HuH-7.5 (cell line): Measurements from ENCODE around the gene PHAF1.

ENCODE experiments used
- DNase-seq: peaks from one replicate; pipeline ENCODE4 v3.0.0; 2011; ENCODE audit warnings: low spot score

PHAF1 gene

DNA sequence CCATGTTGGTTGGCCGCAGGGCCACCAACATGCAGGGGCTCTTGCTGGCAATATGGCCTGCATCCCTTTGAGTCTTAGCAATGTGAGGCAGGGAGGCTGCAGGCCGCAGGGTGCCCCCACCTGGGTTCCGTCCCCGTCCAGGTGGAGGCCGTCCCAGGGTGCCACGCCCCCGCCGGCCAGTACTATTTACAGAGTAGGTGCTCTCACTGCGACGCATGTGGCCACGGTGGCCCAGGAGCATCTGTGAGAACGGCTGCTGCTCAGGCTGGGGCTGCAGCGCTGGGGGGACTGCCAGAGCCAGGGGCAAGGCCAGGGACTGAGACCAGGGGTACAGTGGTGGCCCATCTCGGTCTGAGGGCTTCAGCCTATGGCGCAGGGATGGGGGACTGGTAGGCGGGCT, 70.4 kb downstream of the PHAF1 start:
- no peak for DNase-seq

DNA sequence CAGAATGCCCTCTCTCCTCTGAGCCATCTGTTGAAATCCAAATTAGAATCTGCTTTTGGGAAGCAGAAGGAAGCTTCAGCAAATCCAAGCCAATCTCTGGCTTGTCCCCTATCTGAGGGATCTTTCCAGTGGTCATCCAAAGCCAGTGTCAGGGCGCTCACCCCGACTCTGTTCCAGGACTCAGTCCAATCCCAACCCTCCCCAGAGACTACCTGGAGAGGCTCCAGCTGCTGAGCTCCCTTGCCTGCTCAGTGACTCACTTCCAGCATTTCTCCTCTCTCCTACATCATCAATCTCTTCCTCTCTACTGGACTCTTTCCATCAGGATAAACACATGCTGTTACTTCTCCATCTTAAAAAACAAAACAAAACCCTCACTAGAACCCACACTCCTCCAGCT, 71.6 kb downstream of the PHAF1 start:
- no peak for DNase-seq

GRCh38 chr16:67182288-67182687, 72.5 kb downstream of the PHAF1 start:
- no peak for DNase-seq

DNA sequence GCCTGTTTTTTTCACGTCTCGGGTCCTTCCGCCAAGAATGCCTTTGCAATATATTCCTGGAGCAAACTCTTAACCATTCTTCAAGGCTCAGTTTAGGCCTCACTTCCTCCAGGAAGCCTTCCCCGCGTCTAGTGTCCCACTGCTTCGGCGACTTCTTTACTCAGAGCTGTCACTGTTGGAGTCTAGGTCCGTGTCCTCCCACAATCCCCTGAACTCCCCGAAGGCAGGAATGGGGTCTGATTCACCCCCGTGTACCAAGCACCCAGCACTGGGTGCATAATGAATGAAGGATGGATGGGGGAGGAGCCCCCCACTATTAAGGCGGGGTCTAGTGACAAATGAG, 73.5 kb downstream of the PHAF1 start:
- no peak for DNase-seq

- peak; percentile 99 for DNase-seq
Measured at GRCh38 chr16:67183627-67184452, 74.1 kb downstream of the PHAF1 start, which contains the start of gene MATCAP1. MATCAP1 (minus strand) TSS chr16:67183963; CDS start chr16:67180610, 3,353 bp downstream.

GRCh38 chr16:67184453-67184994, 74.8 kb downstream of the PHAF1 start:
- no peak for DNase-seq

DNA sequence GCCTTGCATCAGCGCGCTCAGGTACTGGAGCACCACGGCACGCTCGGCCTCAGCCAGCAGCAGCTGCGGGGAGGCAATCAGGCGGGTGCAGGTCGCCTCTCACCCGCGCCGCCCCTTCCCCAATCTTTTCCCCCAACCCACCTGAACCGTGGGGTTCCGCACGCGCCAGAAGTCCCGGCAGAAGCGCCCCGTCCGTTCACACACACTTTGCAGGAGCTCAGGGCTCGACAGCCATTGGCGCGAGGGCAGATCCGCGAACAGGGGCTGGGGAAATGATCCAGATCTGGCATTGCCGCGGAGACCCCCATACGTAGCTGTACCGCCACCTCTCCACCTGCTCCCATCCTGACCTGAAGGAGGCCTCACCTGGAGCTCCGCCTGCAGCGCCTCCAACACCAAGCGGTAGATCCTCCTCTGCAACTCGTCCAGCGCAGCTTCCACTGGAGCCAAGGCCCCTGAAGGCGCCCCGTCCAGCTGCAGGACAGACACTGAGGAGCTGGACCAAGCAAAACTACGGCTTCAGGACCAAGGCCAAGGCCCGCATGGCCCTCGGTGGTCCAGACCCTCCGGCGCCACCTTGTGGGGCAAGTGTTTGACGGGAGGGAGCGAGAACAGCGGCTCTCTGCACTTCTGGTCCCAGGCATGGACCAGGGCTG, 75.4 kb downstream of the PHAF1 start:
- DNase-seq, result peak; percentile 77

DNA sequence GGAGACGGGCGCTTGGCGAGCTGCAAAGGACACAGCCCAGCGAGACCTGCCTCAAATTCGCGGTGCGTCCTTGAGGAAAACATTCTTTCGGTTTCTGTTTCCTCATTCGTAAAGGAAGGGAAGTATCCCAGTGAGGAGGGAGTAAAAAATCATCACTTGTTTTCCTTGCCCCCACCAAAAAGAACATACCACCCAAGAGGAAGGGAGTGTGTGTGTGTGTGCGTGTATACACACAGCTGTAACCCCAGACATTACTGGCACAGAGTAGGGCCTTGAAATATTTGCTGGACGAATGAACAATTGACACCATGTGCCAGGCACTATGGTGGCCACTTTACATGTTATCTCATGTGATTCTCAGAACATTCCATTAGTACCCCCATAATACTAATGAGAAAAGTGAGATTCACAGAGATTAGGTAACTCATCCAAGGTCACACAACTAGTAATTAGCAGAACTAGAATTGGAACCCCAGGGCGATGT, 76.0 kb downstream of the PHAF1 start:
- no peak for DNase-seq

GRCh38 chr16:67186550-67186950, 76.8 kb downstream of the PHAF1 start:
- no peak for DNase-seq

DNA sequence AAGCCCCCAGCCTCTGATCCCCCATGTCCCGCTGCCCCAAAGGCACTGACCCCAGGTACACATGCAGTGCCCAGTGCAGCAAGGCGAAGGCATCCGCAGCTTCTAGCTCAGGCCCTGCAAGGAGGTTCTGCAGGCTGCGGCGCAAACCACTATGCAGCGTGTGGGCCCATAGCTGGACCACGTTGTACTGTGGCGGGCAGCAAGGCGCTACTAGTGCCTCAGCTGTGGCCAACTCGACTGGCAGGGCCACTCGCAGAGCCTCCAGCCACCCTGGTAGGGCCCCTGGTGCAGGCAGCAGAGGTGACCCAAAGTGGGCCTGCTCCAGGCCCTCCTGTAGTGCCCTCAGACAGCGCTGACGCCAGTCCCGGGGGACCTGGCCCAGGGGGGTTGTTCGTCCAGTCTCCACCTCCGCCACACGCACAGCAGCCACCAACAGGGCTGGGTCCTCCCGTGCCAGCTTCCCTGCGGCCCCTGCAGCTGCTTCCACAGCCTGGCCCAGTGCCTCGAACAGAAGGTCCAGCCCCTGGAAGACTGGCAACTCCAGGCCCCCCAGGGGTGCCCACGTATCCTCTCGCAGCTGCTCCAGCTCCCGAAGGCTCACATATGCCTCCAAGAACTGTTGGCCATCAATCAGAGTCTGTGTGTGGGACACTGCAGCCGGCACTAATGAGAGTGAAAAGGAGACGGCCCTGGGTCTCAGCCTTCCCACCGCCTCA, 77.6 kb downstream of the PHAF1 start:
- DNase-seq, result no peak

GRCh38 chr16:67188323-67188722, 78.6 kb downstream of the PHAF1 start:
- no peak for DNase-seq

DNA sequence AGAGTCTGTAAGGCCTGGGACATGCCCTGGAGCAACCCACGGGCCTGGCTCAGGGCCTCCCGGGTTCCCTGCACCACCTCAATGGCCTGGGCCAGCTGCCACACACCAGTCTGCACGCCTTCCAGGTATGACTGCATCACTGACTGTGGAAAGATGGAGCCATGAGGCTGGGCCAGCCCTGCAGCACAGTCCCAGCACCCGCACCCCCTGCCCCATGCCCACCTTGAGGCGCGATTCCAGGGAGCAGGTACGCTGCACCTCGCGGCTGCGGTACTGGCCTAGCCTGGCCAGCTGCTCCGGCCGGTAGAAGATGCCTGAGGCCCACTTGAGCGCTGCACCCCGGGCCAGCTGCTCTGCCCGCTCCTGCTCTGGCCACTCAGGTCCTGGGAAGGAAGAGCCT, 79.1 kb downstream of the PHAF1 start:
- no peak for DNase-seq

- no peak for DNase-seq
Measured at GRCh38 chr16:67190041-67190440, 80.3 kb downstream of the PHAF1 start, which contains the start of gene EXOC3L1. EXOC3L1 (minus strand) TSS chr16:67190136; CDS start chr16:67189676, 460 bp downstream.

- DNase-seq, result no peak
Measured at GRCh38 chr16:67190448-67191399, 81.0 kb downstream of the PHAF1 start.

DNA sequence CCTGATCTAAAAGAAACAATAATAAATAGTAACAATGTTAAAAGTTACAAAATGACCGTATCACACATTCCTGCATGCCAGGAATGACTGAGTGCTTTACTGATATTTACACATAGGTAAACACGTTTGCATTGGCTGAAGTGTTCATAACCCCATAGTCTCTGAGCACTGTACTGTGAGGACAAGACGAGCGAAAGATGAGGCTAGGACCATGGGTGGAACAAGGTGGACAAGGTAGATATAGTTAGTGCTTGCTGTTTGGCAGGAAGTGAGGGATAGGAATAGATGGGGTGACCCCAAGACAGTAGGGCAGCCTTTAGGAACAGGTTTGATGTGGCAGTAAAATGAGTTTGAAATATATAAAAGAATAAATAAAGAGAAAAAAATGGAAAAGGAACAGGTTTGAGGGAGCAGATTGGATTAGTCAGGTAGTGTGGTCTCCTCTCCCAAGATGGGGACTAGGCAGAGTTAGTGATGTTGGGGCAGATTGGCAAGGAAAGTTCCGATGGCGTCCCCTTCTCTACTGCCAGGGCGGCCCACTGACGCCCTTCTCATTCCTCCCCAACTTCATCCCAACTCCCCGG, 81.8 kb downstream of the PHAF1 start:
- no peak for DNase-seq

GRCh38 chr16:67191995-67192681, 82.4 kb downstream of the PHAF1 start, which contains the start of gene E2F4:
E2F4 (plus strand) TSS chr16:67192155; CDS start chr16:67192228, 73 bp downstream.
- DNase-seq, result peak; percentile 91

DNA sequence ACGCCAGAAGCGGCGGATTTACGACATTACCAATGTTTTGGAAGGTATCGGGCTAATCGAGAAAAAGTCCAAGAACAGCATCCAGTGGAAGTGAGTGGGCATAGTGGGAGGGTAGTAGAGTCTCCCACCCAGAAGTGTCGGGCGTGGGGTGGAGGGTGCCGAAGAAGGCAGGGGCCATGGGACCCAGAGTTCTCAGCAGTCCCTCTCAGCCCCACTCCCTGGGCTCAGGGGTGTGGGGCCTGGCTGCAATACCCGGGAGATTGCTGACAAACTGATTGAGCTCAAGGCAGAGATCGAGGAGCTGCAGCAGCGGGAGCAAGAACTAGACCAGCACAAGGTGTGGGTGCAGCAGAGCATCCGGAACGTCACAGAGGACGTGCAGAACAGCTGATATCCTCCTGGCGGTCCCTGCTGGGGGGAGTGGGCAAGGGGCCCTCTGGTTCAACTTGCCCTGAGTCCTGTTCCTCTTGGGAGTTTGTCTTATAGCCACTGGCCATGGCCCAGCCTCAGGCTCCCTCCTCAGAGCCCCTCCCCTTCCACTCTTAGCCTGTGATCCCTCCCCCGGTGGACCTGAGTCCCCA, 83.1 kb downstream of the PHAF1 start:
- no peak for DNase-seq

GRCh38 chr16:67193536-67193935, 83.8 kb downstream of the PHAF1 start:
- DNase-seq, result no peak

GRCh38 chr16:67194260-67194659, 84.5 kb downstream of the PHAF1 start:
- DNase-seq, result no peak

- DNase-seq, result no peak
Measured at GRCh38 chr16:67195676-67196075, 85.9 kb downstream of the PHAF1 start.
